Stimulated activated naive CD8-positive, alpha-beta T cell treated with anti-CD3 and anti-CD28 coated beads, Interleukin-15, amount 100 ng/mL, for 72 hours (primary cell): ENCODE data around the gene GATD1.
A peak's percentile ranks its signal among the peaks of the same experiment; 100 is the strongest.

ENCODE experiments used
- ATAC-seq: fragments of 150-1000 bp; cut with Tn5 transposase; 2 replicates; pipeline ENCODE4 v1.10.0; 2021; ENCODE audit warnings: mild to moderate bottlenecking, moderate library complexity
- DNase-seq, 2 donors: peaks; one replicate each; pipeline ENCODE4 v3.0.0; 2021 to 2022
- H3K27ac Mint-ChIP-seq, 2 donors: one replicate each; pipeline ENCODE4 v1.8.0; 2022; ENCODE audit warnings: mild to moderate bottlenecking in 2 of 2, mixed read lengths in 2 of 2, moderate library complexity in 2 of 2
- H3K27me3 Mint-ChIP-seq: one replicate; pipeline ENCODE4 v1.8.0; 2022; ENCODE audit warnings: mixed read lengths
- H3K4me1 Mint-ChIP-seq: one replicate; pipeline ENCODE4 v1.8.0; 2022; ENCODE audit warnings: mild to moderate bottlenecking, mixed read lengths
- H3K4me3 Mint-ChIP-seq, 2 donors: one replicate each; pipeline ENCODE4 v1.8.0; 2022; ENCODE audit warnings: mild to moderate bottlenecking in 2 of 2, mixed read lengths in 2 of 2, moderate library complexity in 1 of 2
- H3K9me3 Mint-ChIP-seq, 2 donors: one replicate each; pipeline ENCODE4 v1.8.0; 2022; ENCODE audit warnings: mixed read lengths in 2 of 2

GATD1 gene

GRCh38 chr11:792873-793272, 15.6 kb upstream of the GATD1 start:
- no peaks in the 10 kb centered on the region for H3K9me3 Mint-ChIP-seq
- H3K4me1 Mint-ChIP-seq, result peaks cover 52% of the 10 kb centered on the region
- no peak overlapping the region for H3K4me3 Mint-ChIP-seq
- no peak for DNase-seq
- H3K27ac Mint-ChIP-seq, result no peak overlapping the region
- H3K27me3 Mint-ChIP-seq, result no peaks in the 10 kb centered on the region
- no peak for ATAC-seq

DNA sequence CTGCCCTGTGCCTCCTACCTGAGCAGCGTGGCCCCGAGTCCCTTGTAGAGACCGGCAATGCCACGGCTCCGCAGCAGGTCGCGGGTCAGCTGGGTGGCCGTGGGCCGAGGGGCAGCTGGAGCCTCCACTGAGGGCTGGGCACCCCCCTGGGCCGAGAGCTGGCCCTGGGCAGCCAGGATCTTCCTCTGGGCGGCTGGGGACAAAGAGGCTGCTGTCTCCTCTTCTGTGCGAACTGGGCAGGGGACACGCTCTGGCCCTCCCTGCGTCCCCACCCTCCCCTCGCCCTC, 15.2 kb upstream of the GATD1 start:
- Mint-ChIP-seq H3K27me3 (no peaks in the 10 kb centered on the region), H3K9me3 (no peaks in the 10 kb centered on the region), H3K4me3 (no peak overlapping the region), H3K4me1 (peaks cover 55% of the 10 kb centered on the region), H3K27ac (no peak overlapping the region)
- DNase-seq (no peak), ATAC-seq (no peak)

- no peak overlapping the region for H3K4me3 Mint-ChIP-seq
- H3K4me1 Mint-ChIP-seq, result peaks cover 49% of the 10 kb centered on the region
- no peak overlapping the region for H3K27ac Mint-ChIP-seq
- no peak for ATAC-seq
- no peaks in the 10 kb centered on the region for H3K9me3 Mint-ChIP-seq
- no peak for DNase-seq
- no peaks in the 10 kb centered on the region for H3K27me3 Mint-ChIP-seq
These were observed 14.6 kb upstream of the GATD1 start for GRCh38 chr11:791658-792534.

GRCh38 chr11:790721-791564, 13.7 kb upstream of the GATD1 start:
- ATAC-seq (no peak), DNase-seq (no peak)
- Mint-ChIP-seq H3K4me1 (peaks cover 41% of the 10 kb centered on the region), H3K27ac (peak overlapping the region in 1 of 2 donors; percentile 86), H3K9me3 (no peaks in the 10 kb centered on the region), H3K4me3 (no peak overlapping the region), H3K27me3 (no peaks in the 10 kb centered on the region)

DNA sequence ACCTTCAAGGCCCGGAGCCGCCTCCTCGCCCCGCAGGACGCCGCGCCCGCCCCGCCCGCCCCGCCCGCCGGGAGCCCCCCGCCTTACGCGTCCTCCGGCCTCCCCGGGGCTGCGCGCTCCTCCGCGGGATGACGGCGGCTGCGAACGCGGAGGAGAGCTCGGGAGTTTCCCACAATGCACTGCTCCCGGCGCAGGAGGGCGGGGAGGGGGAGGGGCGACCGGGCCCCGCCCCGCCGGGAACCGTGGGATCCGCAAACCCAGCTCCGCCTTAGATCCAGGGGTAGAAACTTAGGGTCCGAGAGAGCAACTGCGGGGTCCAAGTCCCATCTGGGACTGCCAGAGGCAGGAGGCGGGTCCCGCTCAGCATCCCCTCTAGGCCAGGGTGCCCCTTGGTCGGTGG, 12.7 kb upstream of the GATD1 start, which contains the start of gene CEND1:
Gene CEND1 (minus strand): TSS at position 148 of the 400 bp plus-strand sequence. CDS start 1,514 bp downstream, outside the sequence.
- Mint-ChIP-seq H3K9me3 (no peaks in the 10 kb centered on the region), H3K4me3 (peak within 1 kb of the TSS; percentile 41 to 54), H3K27ac (peak within 1 kb of the TSS in 1 of 2 donors; percentile 12), H3K4me1 (peaks cover 35% of the 10 kb centered on the region), H3K27me3 (no peaks in the 10 kb centered on the region)
- ATAC-seq, result no peak
- peak in 1 of 2 donors; percentile 33 for DNase-seq

DNA sequence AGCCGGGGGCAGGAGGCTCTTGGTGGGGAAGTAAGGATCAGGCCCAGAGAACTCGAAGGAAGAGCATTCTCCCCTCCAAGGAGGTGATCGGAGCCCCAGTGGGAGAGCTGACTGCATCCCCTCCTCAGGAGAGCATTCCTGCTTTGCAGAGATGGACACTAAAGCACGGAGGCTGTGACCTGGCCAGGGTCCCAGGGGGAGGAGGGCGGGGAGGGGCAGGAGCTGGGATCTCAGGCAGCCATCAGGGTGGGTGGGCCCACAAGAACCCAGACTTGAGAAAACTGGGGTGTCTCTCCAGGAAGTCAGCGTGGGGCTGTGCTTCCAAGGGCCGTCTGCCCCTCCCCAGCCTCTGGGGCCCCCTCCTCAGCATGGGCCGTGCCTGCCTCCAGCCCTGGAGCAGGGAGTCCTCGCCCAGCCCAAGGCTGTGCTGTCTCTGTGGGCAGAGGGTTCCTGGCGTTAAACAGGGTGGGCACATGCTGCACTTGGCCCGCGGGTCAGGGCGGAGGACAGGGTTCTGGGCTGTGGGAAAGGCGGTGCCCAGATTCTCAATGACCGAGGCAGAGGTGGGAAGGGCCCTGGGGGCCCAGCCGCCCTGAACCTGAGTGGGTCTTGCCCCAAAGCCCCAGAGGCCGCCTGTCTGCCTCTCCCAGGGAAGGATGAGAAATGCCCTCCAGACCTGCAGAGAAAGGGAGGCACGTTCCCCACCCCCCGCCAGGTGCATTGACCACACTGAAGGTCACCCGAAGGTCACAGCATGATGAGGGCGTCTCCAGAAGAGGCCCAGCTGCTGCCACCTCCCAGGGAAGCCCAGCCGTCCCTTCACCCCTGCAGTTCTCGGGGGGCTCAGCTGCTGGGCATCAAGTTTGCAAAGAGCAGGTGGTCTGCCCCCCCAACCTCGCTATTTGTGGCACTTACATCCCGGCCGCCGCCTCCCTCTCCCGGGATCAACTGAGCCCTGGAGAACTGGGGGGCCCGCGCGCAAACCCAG, 12.0 kb upstream of the GATD1 start:
- Mint-ChIP-seq H3K4me3 (peak overlapping the region; percentile 41 to 54), H3K27ac (peak overlapping the region in 1 of 2 donors; percentile 12), H3K9me3 (no peaks in the 10 kb centered on the region), H3K4me1 (peaks cover 28% of the 10 kb centered on the region), H3K27me3 (no peaks in the 10 kb centered on the region)
- ATAC-seq (no peak), DNase-seq (peak in 1 of 2 donors; percentile 16)

DNA sequence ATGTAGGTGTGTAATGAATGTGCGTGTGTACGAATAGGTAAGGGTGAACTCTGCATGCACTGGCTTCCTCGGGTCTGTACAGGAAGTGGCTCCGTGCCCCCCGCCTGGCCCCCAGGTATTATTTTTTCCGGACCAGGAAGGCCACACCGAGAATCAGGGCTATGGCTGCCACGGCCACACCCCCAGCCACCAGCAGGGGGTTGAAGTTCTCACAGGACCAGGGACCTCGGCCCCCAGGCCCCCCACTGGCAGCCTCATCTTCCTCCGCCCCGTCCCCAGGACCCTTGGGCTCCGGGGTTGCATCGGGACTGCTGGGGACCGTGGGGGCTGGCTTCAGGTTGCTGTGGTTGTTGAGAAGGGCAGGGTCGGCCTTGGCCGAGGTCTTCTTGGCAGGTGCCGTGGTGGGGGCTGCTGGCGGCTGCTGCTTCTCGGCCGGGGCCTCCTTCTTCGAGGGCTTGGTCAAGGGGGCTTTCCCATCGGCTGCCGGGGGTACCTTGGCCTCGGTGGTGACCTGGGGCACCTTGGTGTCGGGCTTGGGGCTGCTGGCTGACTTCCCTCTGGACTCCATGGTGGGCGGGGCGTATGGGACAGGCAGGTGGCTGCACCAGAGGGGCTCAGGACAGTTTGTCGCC, 10.8 kb upstream of the GATD1 start:
- peak overlapping the region in 1 of 2 donors; percentile 12 for H3K27ac Mint-ChIP-seq
- peak overlapping the region in 1 of 2 donors; percentile 52 for H3K4me3 Mint-ChIP-seq
- peaks cover 27% of the 10 kb centered on the region for H3K4me1 Mint-ChIP-seq
- ATAC-seq (peak; percentile 18), DNase-seq (peak in 1 of 2 donors; percentile 18)
- H3K9me3 Mint-ChIP-seq, result no peaks in the 10 kb centered on the region
- H3K27me3 Mint-ChIP-seq, result no peaks in the 10 kb centered on the region

GRCh38 chr11:787084-787675, 9.9 kb upstream of the GATD1 start:
- no peak overlapping the region for H3K4me3 Mint-ChIP-seq
- H3K27me3 Mint-ChIP-seq, result no peaks in the 10 kb centered on the region
- H3K27ac Mint-ChIP-seq, result peak overlapping the region in 1 of 2 donors; percentile 59
- DNase-seq, result no peak
- H3K9me3 Mint-ChIP-seq, result no peaks in the 10 kb centered on the region
- ATAC-seq, result peak; percentile 18
- peaks cover 27% of the 10 kb centered on the region for H3K4me1 Mint-ChIP-seq

GRCh38 chr11:786235-787083, 9.2 kb upstream of the GATD1 start:
- no peaks in the 10 kb centered on the region for H3K27me3 Mint-ChIP-seq
- no peak for ATAC-seq
- H3K27ac Mint-ChIP-seq, result no peak overlapping the region
- H3K4me3 Mint-ChIP-seq, result no peak overlapping the region
- H3K9me3 Mint-ChIP-seq, result no peaks in the 10 kb centered on the region
- H3K4me1 Mint-ChIP-seq, result peaks cover 27% of the 10 kb centered on the region
- no peak for DNase-seq

GRCh38 chr11:783581-784015, 6.3 kb upstream of the GATD1 start:
- H3K4me3 Mint-ChIP-seq, result no peak overlapping the region
- ATAC-seq (no peak), DNase-seq (no peak)
- H3K27me3 Mint-ChIP-seq, result no peaks in the 10 kb centered on the region
- H3K9me3 Mint-ChIP-seq, result no peaks in the 10 kb centered on the region
- peak overlapping the region in 1 of 2 donors; percentile 69 for H3K27ac Mint-ChIP-seq
- peaks cover 39% of the 10 kb centered on the region for H3K4me1 Mint-ChIP-seq

- no peaks in the 10 kb centered on the region for H3K27me3 Mint-ChIP-seq
- H3K9me3 Mint-ChIP-seq, result no peaks in the 10 kb centered on the region
- DNase-seq, result no peak
- no peak overlapping the region for H3K4me3 Mint-ChIP-seq
- no peak for ATAC-seq
- H3K4me1 Mint-ChIP-seq, result peaks cover 32% of the 10 kb centered on the region
- no peak overlapping the region for H3K27ac Mint-ChIP-seq
These were observed 5.2 kb upstream of the GATD1 start for GRCh38 chr11:782264-783174.

GRCh38 chr11:779955-780532, 2.8 kb upstream of the GATD1 start:
- Mint-ChIP-seq H3K4me1 (peaks cover 45% of the 10 kb centered on the region), H3K9me3 (no peaks in the 10 kb centered on the region), H3K27me3 (no peaks in the 10 kb centered on the region), H3K27ac (no peak overlapping the region), H3K4me3 (no peak overlapping the region)
- DNase-seq, result no peak
- ATAC-seq, result no peak
